WERI-Rb-1 (cell line): ENCODE measurements around the gene ADGRF1.

Experiments
- DNase-seq: peaks from one replicate; pipeline ENCODE4 v3.0.0-alpha.2; 2020
- H3K27ac ChIP-seq: fragments of 250-450 bp; sonication (Bioruptor Pico); 2 replicates; pipeline ENCODE4 v1.5.1; 2020; ENCODE audit warnings: mild to moderate bottlenecking, moderate library complexity
- H3K27me3 ChIP-seq: fragments of 250-450 bp; sonication (Bioruptor Pico); 2 replicates; pipeline ENCODE4 v1.5.1; 2021; ENCODE audit warnings: mild to moderate bottlenecking, low read depth, moderate library complexity; ENCODE audit not compliant: insufficient read depth, severe bottlenecking
- H3K36me3 ChIP-seq: fragments of 250-450 bp; sonication (Bioruptor Pico); 2 replicates; pipeline ENCODE4 v1.5.1; 2020; ENCODE audit warnings: mild to moderate bottlenecking, moderate library complexity
- H3K4me3 ChIP-seq: 2 replicates; pipeline ENCODE4 v1.5.1; 2011; ENCODE audit warnings: low read depth, mild to moderate bottlenecking, control low read depth, low read length
- H3K9me3 ChIP-seq: fragments of 250-450 bp; sonication (Bioruptor Pico); 2 replicates; pipeline ENCODE4 v1.5.1; 2021; ENCODE audit warnings: mild to moderate bottlenecking, moderate library complexity; ENCODE audit not compliant: severe bottlenecking
- CTCF ChIP-seq: IDR thresholded peaks from 2 replicates; pipeline ENCODE4 v1.5.1; 2011; ENCODE audit warnings: low read depth, mild to moderate bottlenecking, control low read depth, inconsistent platforms, low read length

Gene ADGRF1

GRCh38 chr6:46961232-46961631 is 80.9 kb downstream of the ADGRF1 start:
- TF ChIP-seq CTCF: no peak
- DNase-seq: no peak
- Histone ChIP-seq H3K36me3 (no peaks in the 10 kb centered on the region), H3K27me3 (no peaks in the 10 kb centered on the region), H3K27ac (no peak overlapping the region), H3K9me3 (no peaks in the 10 kb centered on the region), H3K4me3 (no peak overlapping the region)

DNA sequence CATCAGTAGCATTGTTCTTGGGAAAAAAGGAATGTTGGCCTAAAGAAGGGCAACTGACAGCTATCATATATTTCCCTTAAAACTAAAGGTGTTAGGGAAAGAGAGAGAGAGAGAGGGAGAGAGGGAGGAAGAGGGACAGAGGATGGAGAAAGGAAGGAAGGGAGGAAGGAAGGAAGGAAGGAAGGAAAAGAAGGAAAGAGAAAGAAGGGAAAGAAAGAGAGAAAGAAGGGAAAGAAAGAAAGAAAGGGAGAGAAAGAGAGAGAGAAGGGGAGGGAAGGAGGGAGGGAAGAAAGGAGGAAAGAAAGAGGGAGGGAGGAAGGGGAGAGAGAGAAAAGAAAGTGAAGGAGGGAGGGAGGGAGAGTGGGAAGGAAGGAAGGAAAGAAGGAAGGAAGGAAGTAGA is 82.7 kb downstream of the ADGRF1 start:
- Histone ChIP-seq H3K36me3 (no peaks in the 10 kb centered on the region), H3K4me3 (no peak overlapping the region), H3K27me3 (no peaks in the 10 kb centered on the region), H3K27ac (no peak overlapping the region), H3K9me3 (no peaks in the 10 kb centered on the region)
- DNase-seq: no peak
- TF ChIP-seq CTCF: no peak

DNA sequence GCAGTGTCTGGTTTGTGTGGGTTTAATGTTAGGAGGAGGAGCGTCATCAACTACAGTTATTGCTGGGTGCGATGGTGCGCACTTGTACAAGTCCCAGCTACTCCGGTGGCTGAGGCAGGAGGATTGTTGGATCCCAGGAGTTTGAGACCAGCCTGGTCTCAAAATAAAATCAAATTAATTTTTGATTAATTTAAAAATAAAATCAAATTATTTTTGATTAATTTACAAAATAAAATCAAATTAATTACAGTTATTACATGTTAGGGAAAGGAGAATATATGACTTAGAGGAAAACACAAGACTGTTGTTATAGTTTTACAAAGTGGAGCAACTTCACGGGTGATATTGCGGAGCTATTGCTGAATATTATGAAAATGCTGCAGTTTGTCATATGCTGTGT is 85.7 kb downstream of the ADGRF1 start:
- Histone ChIP-seq H3K27me3 (no peaks in the 10 kb centered on the region), H3K36me3 (no peaks in the 10 kb centered on the region), H3K9me3 (no peaks in the 10 kb centered on the region), H3K4me3 (no peak overlapping the region), H3K27ac (no peak overlapping the region)
- no peak for TF ChIP-seq CTCF
- DNase-seq: no peak

DNA sequence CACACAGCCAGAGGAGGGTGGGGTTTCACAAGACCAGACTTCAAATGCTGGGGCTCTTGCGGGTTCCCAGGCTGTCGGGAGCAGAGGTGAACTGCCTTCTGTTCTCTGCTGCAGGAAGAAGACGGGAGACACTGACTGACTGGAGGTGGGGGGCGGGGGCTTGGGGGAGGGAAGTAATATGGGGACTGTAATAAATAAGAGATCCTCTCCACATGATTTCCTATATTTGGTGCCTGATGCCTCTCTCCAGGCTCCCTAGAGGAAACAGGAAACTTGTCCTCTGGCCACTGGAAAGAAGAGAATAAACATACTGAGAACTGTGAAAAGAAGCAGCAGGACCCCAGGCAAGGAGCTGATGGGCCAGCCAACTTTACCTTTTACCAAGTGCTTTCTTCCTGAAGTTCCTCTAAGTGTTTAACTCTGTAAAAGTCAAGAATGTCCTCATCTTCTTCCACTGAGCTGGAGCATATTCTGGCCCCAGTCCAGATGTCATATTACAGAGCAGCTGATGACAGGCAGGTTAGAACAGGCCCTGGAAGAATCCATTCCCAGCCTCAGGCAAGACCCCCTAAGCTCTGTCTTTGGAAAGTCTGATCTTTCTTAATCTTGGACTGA is 87.2 kb downstream of the ADGRF1 start:
- no peak overlapping the region for H3K4me3 ChIP-seq
- DNase-seq: peak; percentile 44
- H3K9me3 ChIP-seq: no peaks in the 10 kb centered on the region
- no peaks in the 10 kb centered on the region for H3K36me3 ChIP-seq
- no peak overlapping the region for H3K27ac ChIP-seq
- no peak for TF ChIP-seq CTCF
- H3K27me3 ChIP-seq: no peaks in the 10 kb centered on the region

DNA sequence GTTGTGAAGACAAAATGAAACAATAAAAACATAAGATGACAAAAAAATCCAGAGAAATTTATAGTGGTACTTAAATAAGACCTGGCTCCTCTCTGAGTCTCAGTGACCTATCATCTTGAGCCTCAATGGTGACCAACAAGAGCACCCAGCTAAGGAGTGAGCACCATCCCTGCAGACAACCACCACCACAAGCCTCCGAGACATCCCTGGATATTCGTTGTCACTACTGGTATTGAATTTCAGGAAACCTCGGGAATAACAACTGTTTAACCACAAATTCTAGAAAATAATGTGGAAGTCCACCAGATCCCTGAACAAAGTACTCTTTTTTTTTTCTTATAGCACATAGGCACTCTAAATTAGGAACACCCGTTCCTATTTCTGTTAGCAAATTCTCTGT is 88.2 kb downstream of the ADGRF1 start:
- no peak for DNase-seq
- no peaks in the 10 kb centered on the region for H3K27me3 ChIP-seq
- no peak overlapping the region for H3K27ac ChIP-seq
- no peaks in the 10 kb centered on the region for H3K9me3 ChIP-seq
- no peak overlapping the region for H3K4me3 ChIP-seq
- no peak for TF ChIP-seq CTCF
- no peaks in the 10 kb centered on the region for H3K36me3 ChIP-seq

DNA sequence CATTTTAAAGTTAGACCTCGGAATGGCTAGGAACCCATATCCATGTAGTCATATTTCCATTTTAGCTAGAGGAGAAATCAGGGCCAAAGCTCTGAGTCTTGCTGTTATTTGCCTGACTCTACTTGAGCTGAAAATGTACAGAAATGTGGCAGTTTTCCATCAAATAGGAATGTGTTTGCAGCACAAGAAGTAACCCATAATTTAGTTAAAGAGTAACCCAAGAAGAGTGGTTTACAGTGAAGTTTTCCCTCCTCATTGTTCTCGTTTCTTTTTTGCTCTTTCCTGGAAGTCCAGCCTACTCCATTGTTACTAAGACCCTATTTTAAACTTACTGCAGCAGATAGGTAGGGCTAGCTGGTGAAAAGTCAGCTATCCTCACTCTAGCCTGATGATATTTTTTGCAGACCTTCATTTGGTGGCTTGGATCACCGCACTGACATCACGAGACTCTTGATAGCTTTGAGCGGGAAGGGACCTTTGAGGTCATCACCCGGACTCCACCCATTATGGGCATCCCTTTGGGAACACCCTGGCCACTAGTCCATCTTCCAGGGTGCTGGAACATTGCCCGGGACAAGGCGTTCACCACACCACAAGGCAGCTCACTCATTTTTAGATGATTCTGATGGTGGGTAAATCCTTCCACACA is 92.4 kb downstream of the ADGRF1 start:
- no peak for TF ChIP-seq CTCF
- no peak overlapping the region for H3K27ac ChIP-seq

More for the DNA sequence above, 92.4 kb downstream of the ADGRF1 start:
- DNase-seq: no peak
- Histone ChIP-seq H3K36me3 (no peaks in the 10 kb centered on the region), H3K9me3 (no peaks in the 10 kb centered on the region), H3K4me3 (no peak overlapping the region), H3K27me3 (no peaks in the 10 kb centered on the region)
